Astrocyte of the hippocampus (primary cell): ENCODE results near the gene MRI1.
"Not testable (repeated sequence)": the region's sequence is repeated elsewhere in the genome, so short reads cannot be mapped to it uniquely, and the experiment has no call there.

ENCODE experiments used
- DNase-seq: peaks from one replicate; pipeline ENCODE4 v3.0.0; 2011; ENCODE audit warnings: low read depth, low spot score

The MRI1 gene

GRCh38 chr19:13764101-13764807 is at the start of gene MRI1:
TSS of gene MRI1 (plus strand) at chr19:13764522. CDS start at chr19:13764589, 67 bp downstream.
- DNase-seq: peak; percentile 89

- DNase-seq: peak; percentile 19
Measured at GRCh38 chr19:13717194-13717643, 47.1 kb upstream of the MRI1 start.

GRCh38 chr19:13718733-13719132 is 45.6 kb upstream of the MRI1 start:
- DNase-seq: peak; percentile 85

GRCh38 chr19:13722146-13722545 is 42.2 kb upstream of the MRI1 start:
- no peak for DNase-seq

- no peak for DNase-seq
Measured at GRCh38 chr19:13723206-13723605, 41.1 kb upstream of the MRI1 start.

- DNase-seq: no peak
Measured at GRCh38 chr19:13726323-13726722, 38.0 kb upstream of the MRI1 start.

GRCh38 chr19:13727798-13728197 is 36.5 kb upstream of the MRI1 start:
- DNase-seq: peak; percentile 72

- peak; percentile 9 for DNase-seq
Measured at GRCh38 chr19:13729859-13730258, 34.5 kb upstream of the MRI1 start.

- DNase-seq: peak; percentile 99
Measured at GRCh38 chr19:13731147-13731964, 33.0 kb upstream of the MRI1 start.

- no peak for DNase-seq
Measured at GRCh38 chr19:13732337-13732736, 32.0 kb upstream of the MRI1 start.

- DNase-seq: no peak
Measured at GRCh38 chr19:13734751-13735150, 29.6 kb upstream of the MRI1 start.

GRCh38 chr19:13738073-13738472 is 26.2 kb upstream of the MRI1 start:
- DNase-seq: no peak

GRCh38 chr19:13741893-13742292 is 22.4 kb upstream of the MRI1 start:
- no peak for DNase-seq

GRCh38 chr19:13742756-13743155 is 21.6 kb upstream of the MRI1 start:
- DNase-seq: no peak

GRCh38 chr19:13744174-13744573 is 20.1 kb upstream of the MRI1 start:
- DNase-seq: no peak

GRCh38 chr19:13747098-13747453 is 17.2 kb upstream of the MRI1 start:
- no peak for DNase-seq

- DNase-seq: peak; percentile 60
Measured at GRCh38 chr19:13748169-13748828, 16.0 kb upstream of the MRI1 start.

GRCh38 chr19:13751436-13751835 is 12.9 kb upstream of the MRI1 start:
- DNase-seq: no peak

GRCh38 chr19:13753622-13754021 is 10.7 kb upstream of the MRI1 start:
- DNase-seq: not testable (repeated sequence)

- no peak for DNase-seq
Measured at GRCh38 chr19:13756210-13756609, 8.1 kb upstream of the MRI1 start.

GRCh38 chr19:13757805-13758772 is 6.2 kb upstream of the MRI1 start:
- no peak for DNase-seq
